MM.1S (cell line): Measurements from ENCODE around the gene TRMT1L.

Experiments
- DNase-seq: peaks from one replicate; pipeline ENCODE4 v3.0.0-alpha.2; 2015
- H2AFZ ChIP-seq: fragments of 300-600 bp; sonication (generic); 2 replicates; pipeline ENCODE4 v1.6.0; 2016; ENCODE audit warnings: antibody characterized with exemption, low read length
- H3F3A ChIP-seq: fragments of 300-600 bp; sonication (generic); 2 replicates; pipeline ENCODE4 v1.6.1; 2016; ENCODE audit warnings: mild to moderate bottlenecking, antibody characterized with exemption, low read length, moderate library complexity, mixed read lengths; ENCODE audit not compliant: insufficient read depth
- H3K27ac ChIP-seq: fragments of 300-600 bp; sonication (generic); 2 replicates; pipeline ENCODE4 v1.5.1; 2016; ENCODE audit warnings: mild to moderate bottlenecking, low read length
- H3K27me3 ChIP-seq: fragments of 300-600 bp; sonication (generic); replicated peaks from 2 replicates; pipeline ENCODE4 v1.6.0; 2016; ENCODE audit warnings: low read length; ENCODE audit not compliant: insufficient read depth
- H3K36me3 ChIP-seq: fragments of 300-600 bp; sonication (generic); replicated peaks from 2 replicates; pipeline ENCODE4 v1.6.1; 2016; ENCODE audit warnings: mild to moderate bottlenecking, low read length, mixed read lengths; ENCODE audit not compliant: insufficient read depth
- H3K4me1 ChIP-seq: fragments of 300-600 bp; sonication (generic); 2 replicates; pipeline ENCODE4 v1.6.1; 2016; ENCODE audit warnings: low read length, mixed read lengths
- H3K4me2 ChIP-seq: fragments of 300-600 bp; sonication (generic); 2 replicates; pipeline ENCODE4 v1.6.0; 2016; ENCODE audit warnings: low read depth, low read length
- H3K4me3 ChIP-seq: fragments of 300-600 bp; sonication (generic); 2 replicates; pipeline ENCODE4 v1.5.1; 2016; ENCODE audit warnings: low read length, mixed read lengths
- H3K79me2 ChIP-seq: fragments of 300-600 bp; sonication (generic); 2 replicates; pipeline ENCODE4 v1.6.1; 2016; ENCODE audit warnings: mixed run types, low read length, mixed read lengths
- H3K9ac ChIP-seq: fragments of 300-600 bp; sonication (generic); 2 replicates; pipeline ENCODE4 v1.6.1; 2016; ENCODE audit warnings: low read length, mixed read lengths
- H3K9me2 ChIP-seq: fragments of 300-600 bp; sonication (generic); replicated peaks from 2 replicates; pipeline ENCODE4 v1.6.1; 2016; ENCODE audit warnings: mild to moderate bottlenecking, low read length, mixed read lengths; ENCODE audit not compliant: insufficient read depth
- H3K9me3 ChIP-seq: fragments of 300-600 bp; sonication (generic); replicated peaks from 2 replicates; pipeline ENCODE4 v1.6.1; 2016; ENCODE audit warnings: mild to moderate bottlenecking, low read length, mixed read lengths; ENCODE audit not compliant: insufficient read depth
- H4K20me1 ChIP-seq: fragments of 300-600 bp; sonication (generic); 2 replicates; pipeline ENCODE4 v1.6.1; 2016; ENCODE audit warnings: mild to moderate bottlenecking, low read length, moderate library complexity, mixed read lengths; ENCODE audit not compliant: insufficient read depth
- CTCF ChIP-seq: fragments of 300-600 bp; sonication (generic); IDR thresholded peaks from 2 replicates; pipeline ENCODE4 v1.5.1; 2016; ENCODE audit warnings: antibody characterized with exemption, low read length, mixed read lengths
- EZH2 ChIP-seq: fragments of 300-600 bp; sonication (generic); optimal IDR thresholded peaks from 2 replicates; pipeline ENCODE3; 2017; ENCODE audit warnings: low read depth, mild to moderate bottlenecking, antibody characterized with exemption, low read length, mixed read lengths
- EZH2phosphoT487 ChIP-seq: fragments of 300-600 bp; sonication (generic); IDR thresholded peaks from 2 replicates; pipeline ENCODE4 v1.6.1; 2018; ENCODE audit warnings: antibody characterized with exemption, low read length

Gene TRMT1L

GRCh38 chr1:185075476-185075875, 81.3 kb downstream of the TRMT1L start:
- Histone ChIP-seq H3K9ac (no peak overlapping the region), H3K4me3 (no peak overlapping the region), H3K79me2 (no peaks in the 10 kb centered on the region), H4K20me1 (no peaks in the 10 kb centered on the region), H2AFZ (no peak overlapping the region), H3K4me2 (no peak overlapping the region), H3K9me3 (no peaks in the 10 kb centered on the region), H3K27ac (no peak overlapping the region), H3K27me3 (no peaks in the 10 kb centered on the region), H3K9me2 (no peaks in the 10 kb centered on the region), H3K36me3 (no peaks in the 10 kb centered on the region), H3K4me1 (no peaks in the 10 kb centered on the region), H3F3A (no peaks in the 10 kb centered on the region)
- no peak for DNase-seq
- TF ChIP-seq EZH2phosphoT487 = no peak
- no peak for TF ChIP-seq CTCF

- no peaks in the 10 kb centered on the region for H4K20me1 ChIP-seq
- no peaks in the 10 kb centered on the region for H3K9me2 ChIP-seq
- no peaks in the 10 kb centered on the region for H3K27me3 ChIP-seq
- no peak overlapping the region for H3K4me3 ChIP-seq
- no peaks in the 10 kb centered on the region for H3K79me2 ChIP-seq
- no peak for DNase-seq
- no peak overlapping the region for H3K4me2 ChIP-seq
- H3K9me3 ChIP-seq = no peaks in the 10 kb centered on the region
- H2AFZ ChIP-seq = no peak overlapping the region
- H3K9ac ChIP-seq = no peak overlapping the region
- no peaks in the 10 kb centered on the region for H3K36me3 ChIP-seq
- H3F3A ChIP-seq = no peaks in the 10 kb centered on the region
- H3K27ac ChIP-seq = no peak overlapping the region
- H3K4me1 ChIP-seq = no peaks in the 10 kb centered on the region
- TF ChIP-seq EZH2 (no peak), CTCF (no peak), EZH2phosphoT487 (no peak)
Observed at GRCh38 chr1:185074307-185074706, 82.4 kb downstream of the TRMT1L start.

GRCh38 chr1:185073725-185074124, 83.0 kb downstream of the TRMT1L start:
- no peak overlapping the region for H2AFZ ChIP-seq
- H4K20me1 ChIP-seq = no peaks in the 10 kb centered on the region
- no peaks in the 10 kb centered on the region for H3K9me3 ChIP-seq
- TF ChIP-seq EZH2phosphoT487 (no peak), CTCF (no peak), EZH2 (no peak)
- H3K4me1 ChIP-seq = no peaks in the 10 kb centered on the region
- DNase-seq = no peak
- H3K27me3 ChIP-seq = no peaks in the 10 kb centered on the region
- H3K9me2 ChIP-seq = no peaks in the 10 kb centered on the region
- H3K4me3 ChIP-seq = no peak overlapping the region
- no peak overlapping the region for H3K9ac ChIP-seq
- H3K4me2 ChIP-seq = no peak overlapping the region
- no peaks in the 10 kb centered on the region for H3K36me3 ChIP-seq
- no peak overlapping the region for H3K27ac ChIP-seq
- no peaks in the 10 kb centered on the region for H3K79me2 ChIP-seq
- no peaks in the 10 kb centered on the region for H3F3A ChIP-seq

- Histone ChIP-seq H3K9me2 (no peaks in the 10 kb centered on the region), H3F3A (no peaks in the 10 kb centered on the region), H3K27me3 (no peaks in the 10 kb centered on the region), H3K27ac (no peak overlapping the region), H3K36me3 (no peaks in the 10 kb centered on the region), H3K9me3 (no peaks in the 10 kb centered on the region), H3K4me1 (no peaks in the 10 kb centered on the region), H3K4me3 (no peak overlapping the region), H3K4me2 (no peak overlapping the region), H3K79me2 (no peaks in the 10 kb centered on the region), H4K20me1 (no peaks in the 10 kb centered on the region), H3K9ac (no peak overlapping the region), H2AFZ (no peak overlapping the region)
- DNase-seq = no peak
- TF ChIP-seq EZH2phosphoT487 = no peak
- no peak for TF ChIP-seq EZH2
- TF ChIP-seq CTCF = no peak
Observed at GRCh38 chr1:185070051-185070450, 86.7 kb downstream of the TRMT1L start.
